Hepatocyte (in vitro differentiated cells): ENCODE data around the gene SORBS2.

Experiments used
- EZH2 ChIP-seq: fragments of 200-600 bp; sonication (generic); IDR thresholded peaks from 2 replicates; pipeline ENCODE4 v1.6.1; 2016; ENCODE audit warnings: antibody characterized with exemption, mild to moderate bottlenecking, borderline replicate concordance
- TF ChIP-seq, protein P1 (sequence below): fragments of 200-600 bp; sonication (generic); IDR thresholded peaks from 2 replicates; pipeline ENCODE4 v1.5.1; 2016; ENCODE audit warnings: antibody characterized with exemption, mild to moderate bottlenecking; ENCODE audit not compliant: poor library complexity

DNA sequence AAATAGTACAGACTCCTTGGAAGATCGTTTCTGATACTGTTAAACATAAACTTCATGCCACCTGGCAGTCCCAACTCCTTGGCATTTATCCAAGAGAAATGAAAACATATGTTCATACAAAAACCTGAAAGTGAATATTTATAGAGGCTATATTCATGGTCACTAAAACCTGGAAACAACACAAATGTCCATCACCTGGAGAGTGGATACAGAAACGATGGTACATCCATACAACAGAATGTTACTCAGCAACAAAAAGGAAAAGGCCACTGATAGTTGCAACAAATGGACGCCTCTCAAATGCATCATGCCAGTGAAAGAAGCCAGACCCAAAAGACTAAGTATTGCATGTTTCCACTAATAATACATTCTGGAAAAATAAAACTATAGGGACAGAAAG lies 34.0 kb upstream of the SORBS2 start:
- TF ChIP-seq, protein P1, sequence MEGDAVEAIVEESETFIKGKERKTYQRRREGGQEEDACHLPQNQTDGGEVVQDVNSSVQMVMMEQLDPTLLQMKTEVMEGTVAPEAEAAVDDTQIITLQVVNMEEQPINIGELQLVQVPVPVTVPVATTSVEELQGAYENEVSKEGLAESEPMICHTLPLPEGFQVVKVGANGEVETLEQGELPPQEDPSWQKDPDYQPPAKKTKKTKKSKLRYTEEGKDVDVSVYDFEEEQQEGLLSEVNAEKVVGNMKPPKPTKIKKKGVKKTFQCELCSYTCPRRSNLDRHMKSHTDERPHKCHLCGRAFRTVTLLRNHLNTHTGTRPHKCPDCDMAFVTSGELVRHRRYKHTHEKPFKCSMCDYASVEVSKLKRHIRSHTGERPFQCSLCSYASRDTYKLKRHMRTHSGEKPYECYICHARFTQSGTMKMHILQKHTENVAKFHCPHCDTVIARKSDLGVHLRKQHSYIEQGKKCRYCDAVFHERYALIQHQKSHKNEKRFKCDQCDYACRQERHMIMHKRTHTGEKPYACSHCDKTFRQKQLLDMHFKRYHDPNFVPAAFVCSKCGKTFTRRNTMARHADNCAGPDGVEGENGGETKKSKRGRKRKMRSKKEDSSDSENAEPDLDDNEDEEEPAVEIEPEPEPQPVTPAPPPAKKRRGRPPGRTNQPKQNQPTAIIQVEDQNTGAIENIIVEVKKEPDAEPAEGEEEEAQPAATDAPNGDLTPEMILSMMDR, result no peak
- no peak for TF ChIP-seq EZH2
